Measurements from ENCODE around the gene AP1G2. TPM values are rescaled to one million over a fixed set of nuclear protein-coding genes. Genes with fewer than 3 reads are reported as not detected.

The AP1G2 gene
- total and polyA plus RNA-seq, 2 of the 13 experiments (the other 11 are each of a cell fraction or from before 2014, with no cell fraction given): 96.9 to 611 TPM

DNA sequence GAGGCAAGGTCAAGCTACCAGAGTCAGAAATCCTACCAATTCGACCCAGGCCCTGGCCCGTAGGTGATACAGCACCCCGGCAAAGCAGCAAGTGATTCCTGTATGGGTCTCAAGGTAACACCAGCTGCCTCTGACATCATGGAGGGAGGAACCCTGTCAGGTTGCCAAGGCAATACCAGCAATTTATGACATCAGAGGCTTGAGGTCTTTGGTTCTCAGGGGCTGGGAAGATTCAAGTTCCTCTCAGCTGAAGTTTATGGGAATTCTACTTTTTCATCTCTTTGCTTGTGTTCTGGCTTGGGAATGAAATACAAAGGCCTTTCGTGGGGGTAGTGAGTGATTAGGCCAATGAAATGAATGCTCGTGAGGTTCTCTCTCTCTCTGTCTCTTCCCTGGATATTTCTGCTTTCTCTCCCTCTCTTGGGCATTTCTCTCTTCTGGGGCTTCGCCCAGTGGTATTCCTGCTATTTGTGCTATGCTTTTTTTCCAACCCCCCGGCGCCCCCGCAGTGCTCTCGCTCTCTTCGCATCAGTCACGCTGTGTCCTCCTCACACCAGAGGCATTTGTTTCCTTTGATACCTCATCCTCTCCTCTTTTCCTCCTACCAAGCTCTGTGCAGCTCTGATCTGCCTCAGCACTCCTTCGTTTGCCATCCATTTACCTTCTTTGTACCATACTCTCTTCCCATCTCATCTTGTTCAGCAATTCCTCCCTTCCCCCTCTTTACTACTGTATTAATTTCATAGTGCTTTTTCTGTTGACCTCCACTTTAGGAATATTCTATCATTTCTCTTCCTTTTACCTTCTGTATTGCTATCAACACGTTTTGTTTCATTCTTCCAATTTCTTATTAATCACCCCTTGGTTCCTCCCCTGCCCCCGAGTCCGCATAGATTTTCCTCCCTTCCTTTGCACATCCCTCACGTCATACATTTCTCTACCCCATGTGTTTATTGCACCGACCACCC lies 19.0 kb downstream of the AP1G2 start (continued):
- TF ChIP-seq CEBPZ (IDR thresholded peaks at IDR 0.05; ENCODE audit: low read length): no peak
- TF ChIP-seq ZFP62 (CRISPR knock-in tag; IDR thresholded peaks at IDR 0.05): no peak
- TF ChIP-seq NRL (CRISPR knock-in tag; IDR thresholded peaks at IDR 0.05; ENCODE audit: borderline replicate concordance): no peak
- TF ChIP-seq, protein P1, sequence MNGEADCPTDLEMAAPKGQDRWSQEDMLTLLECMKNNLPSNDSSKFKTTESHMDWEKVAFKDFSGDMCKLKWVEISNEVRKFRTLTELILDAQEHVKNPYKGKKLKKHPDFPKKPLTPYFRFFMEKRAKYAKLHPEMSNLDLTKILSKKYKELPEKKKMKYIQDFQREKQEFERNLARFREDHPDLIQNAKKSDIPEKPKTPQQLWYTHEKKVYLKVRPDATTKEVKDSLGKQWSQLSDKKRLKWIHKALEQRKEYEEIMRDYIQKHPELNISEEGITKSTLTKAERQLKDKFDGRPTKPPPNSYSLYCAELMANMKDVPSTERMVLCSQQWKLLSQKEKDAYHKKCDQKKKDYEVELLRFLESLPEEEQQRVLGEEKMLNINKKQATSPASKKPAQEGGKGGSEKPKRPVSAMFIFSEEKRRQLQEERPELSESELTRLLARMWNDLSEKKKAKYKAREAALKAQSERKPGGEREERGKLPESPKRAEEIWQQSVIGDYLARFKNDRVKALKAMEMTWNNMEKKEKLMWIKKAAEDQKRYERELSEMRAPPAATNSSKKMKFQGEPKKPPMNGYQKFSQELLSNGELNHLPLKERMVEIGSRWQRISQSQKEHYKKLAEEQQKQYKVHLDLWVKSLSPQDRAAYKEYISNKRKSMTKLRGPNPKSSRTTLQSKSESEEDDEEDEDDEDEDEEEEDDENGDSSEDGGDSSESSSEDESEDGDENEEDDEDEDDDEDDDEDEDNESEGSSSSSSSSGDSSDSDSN (CRISPR knock-in tag; IDR thresholded peaks at IDR 0.05): peak; percentile 15; the same call in 1 of the 2 replicates
- no peak for TF ChIP-seq ZNF510 (CRISPR knock-in tag; IDR thresholded peaks at IDR 0.05; ENCODE audit: low read depth)
- TF ChIP-seq ZNF841 (CRISPR knock-in tag; IDR thresholded peaks at IDR 0.05; ENCODE audit: borderline replicate concordance): no peak
- no peak for TF ChIP-seq MED8 (CRISPR knock-in tag; IDR thresholded peaks at IDR 0.05; ENCODE audit: insufficient replicate concordance)
- TF ChIP-seq ZNF382 (CRISPR knock-in tag; IDR thresholded peaks at IDR 0.05; ENCODE audit: borderline replicate concordance): no peak
- TF ChIP-seq, protein P2, sequence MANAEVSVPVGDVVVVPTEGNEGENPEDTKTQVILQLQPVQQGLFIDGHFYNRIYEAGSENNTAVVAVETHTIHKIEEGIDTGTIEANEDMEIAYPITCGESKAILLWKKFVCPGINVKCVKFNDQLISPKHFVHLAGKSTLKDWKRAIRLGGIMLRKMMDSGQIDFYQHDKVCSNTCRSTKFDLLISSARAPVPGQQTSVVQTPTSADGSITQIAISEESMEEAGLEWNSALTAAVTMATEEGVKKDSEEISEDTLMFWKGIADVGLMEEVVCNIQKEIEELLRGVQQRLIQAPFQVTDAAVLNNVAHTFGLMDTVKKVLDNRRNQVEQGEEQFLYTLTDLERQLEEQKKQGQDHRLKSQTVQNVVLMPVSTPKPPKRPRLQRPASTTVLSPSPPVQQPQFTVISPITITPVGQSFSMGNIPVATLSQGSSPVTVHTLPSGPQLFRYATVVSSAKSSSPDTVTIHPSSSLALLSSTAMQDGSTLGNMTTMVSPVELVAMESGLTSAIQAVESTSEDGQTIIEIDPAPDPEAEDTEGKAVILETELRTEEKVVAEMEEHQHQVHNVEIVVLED (CRISPR knock-in tag; IDR thresholded peaks at IDR 0.05; ENCODE audit: borderline replicate concordance): no peak
- no peak for TF ChIP-seq BRD4 (CRISPR knock-in tag; IDR thresholded peaks at IDR 0.05)
- TF ChIP-seq CREB1 (IDR thresholded peaks at IDR 0.05): peak; percentile 76
- TF ChIP-seq CREB1 (CRISPR knock-in tag; IDR thresholded peaks at IDR 0.05): no peak
- TF ChIP-seq IKZF5 (CRISPR knock-in tag; IDR thresholded peaks at IDR 0.05): no peak
- TF ChIP-seq TSC22D2 (CRISPR knock-in tag; IDR thresholded peaks at IDR 0.05; ENCODE audit: borderline replicate concordance): no peak
- no peak for TF ChIP-seq ZFP36 (IDR thresholded peaks at IDR 0.05; ENCODE audit: borderline replicate concordance, low read depth, low read length, partially characterized antibody)
- TF ChIP-seq, protein P3, sequence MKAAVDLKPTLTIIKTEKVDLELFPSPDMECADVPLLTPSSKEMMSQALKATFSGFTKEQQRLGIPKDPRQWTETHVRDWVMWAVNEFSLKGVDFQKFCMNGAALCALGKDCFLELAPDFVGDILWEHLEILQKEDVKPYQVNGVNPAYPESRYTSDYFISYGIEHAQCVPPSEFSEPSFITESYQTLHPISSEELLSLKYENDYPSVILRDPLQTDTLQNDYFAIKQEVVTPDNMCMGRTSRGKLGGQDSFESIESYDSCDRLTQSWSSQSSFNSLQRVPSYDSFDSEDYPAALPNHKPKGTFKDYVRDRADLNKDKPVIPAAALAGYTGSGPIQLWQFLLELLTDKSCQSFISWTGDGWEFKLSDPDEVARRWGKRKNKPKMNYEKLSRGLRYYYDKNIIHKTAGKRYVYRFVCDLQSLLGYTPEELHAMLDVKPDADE (CRISPR knock-in tag; IDR thresholded peaks at IDR 0.05): no peak
- no peak for TF ChIP-seq ZNF343 (CRISPR knock-in tag; IDR thresholded peaks at IDR 0.05)
